ENCODE measurements around the gene KRTAP10-12. TPM values are rescaled to one million over a fixed set of nuclear protein-coding genes. Genes with fewer than 3 reads are reported as not detected.

Gene KRTAP10-12
- total and polyA plus RNA-seq, 10 donors: not detected

DNA sequence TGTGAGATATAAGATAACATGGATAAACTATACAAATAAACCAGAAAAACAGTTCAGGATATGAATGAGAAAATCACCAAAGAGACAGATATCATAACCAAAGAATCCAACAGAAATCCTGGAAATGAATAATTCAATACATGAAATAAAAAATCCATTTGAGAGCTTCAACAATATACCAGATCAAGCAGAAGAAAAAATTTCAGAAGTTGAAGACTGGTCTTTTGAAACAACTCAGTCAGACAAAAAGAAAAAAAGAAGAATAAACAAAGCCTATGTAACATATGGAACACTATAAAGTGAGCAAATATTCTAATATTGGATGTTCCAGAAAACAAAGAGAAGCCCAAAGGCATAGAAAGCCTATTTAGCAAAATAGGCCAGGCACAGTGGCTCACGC, 25.1 kb upstream of the KRTAP10-12 start:
- H3K9me3 ChIP-seq: peaks cover 3 to 56% (median 41%) of the 10 kb centered on the region in 8 donors
- H3K4me1 ChIP-seq: no peaks in the 10 kb centered on the region
- no peak for TF ChIP-seq POLR2AphosphoS5 (IDR thresholded peaks at IDR 0.05)
- TF ChIP-seq, protein P1, sequence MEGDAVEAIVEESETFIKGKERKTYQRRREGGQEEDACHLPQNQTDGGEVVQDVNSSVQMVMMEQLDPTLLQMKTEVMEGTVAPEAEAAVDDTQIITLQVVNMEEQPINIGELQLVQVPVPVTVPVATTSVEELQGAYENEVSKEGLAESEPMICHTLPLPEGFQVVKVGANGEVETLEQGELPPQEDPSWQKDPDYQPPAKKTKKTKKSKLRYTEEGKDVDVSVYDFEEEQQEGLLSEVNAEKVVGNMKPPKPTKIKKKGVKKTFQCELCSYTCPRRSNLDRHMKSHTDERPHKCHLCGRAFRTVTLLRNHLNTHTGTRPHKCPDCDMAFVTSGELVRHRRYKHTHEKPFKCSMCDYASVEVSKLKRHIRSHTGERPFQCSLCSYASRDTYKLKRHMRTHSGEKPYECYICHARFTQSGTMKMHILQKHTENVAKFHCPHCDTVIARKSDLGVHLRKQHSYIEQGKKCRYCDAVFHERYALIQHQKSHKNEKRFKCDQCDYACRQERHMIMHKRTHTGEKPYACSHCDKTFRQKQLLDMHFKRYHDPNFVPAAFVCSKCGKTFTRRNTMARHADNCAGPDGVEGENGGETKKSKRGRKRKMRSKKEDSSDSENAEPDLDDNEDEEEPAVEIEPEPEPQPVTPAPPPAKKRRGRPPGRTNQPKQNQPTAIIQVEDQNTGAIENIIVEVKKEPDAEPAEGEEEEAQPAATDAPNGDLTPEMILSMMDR (IDR thresholded peaks at IDR 0.05 in 8 of 11, conservative IDR thresholded peaks at IDR 0.05 in 3 of 11): no peak
- TF ChIP-seq POLR2A (IDR thresholded peaks at IDR 0.05): no peak
- no peak for DNase-seq
- no peak overlapping the region for H3K4me3 ChIP-seq
- H3K27ac ChIP-seq: no peak overlapping the region
- H3K36me3 ChIP-seq: no peaks in the 10 kb centered on the region
- peaks cover 0 to 6% (median 0%) of the 10 kb centered on the region in 7 donors for H3K27me3 ChIP-seq (replicated peaks in 1 of 7)
- WGBS, 5 donors: 79 to 100% (median 91%) methylated on average over 1 of the region's 1 CpG
- intact Hi-C loops (cut with DNase I; ENCODE audit: low total_unique reads): no loop called here

DNA sequence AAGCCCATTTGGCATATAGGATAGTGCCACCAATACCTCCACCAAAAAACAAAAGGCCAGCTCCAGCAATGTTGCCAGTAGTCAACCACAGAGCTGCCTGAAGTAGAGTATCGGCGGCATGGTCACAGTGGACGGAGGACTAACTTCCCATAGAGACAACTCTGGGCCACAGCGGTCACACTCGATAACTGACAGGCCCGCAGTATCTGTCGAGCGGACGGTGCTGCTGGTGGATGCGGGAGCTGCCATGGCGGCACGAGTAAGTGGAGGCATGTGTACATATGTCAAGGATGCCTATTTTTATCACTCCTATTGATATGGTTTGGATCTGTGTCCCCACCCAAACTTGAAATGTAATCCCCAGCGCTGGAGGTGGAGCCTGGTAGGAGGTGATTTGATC, 19.1 kb upstream of the KRTAP10-12 start:
- 91 to 98% (median 93%) methylated on average over 9 to 13 of the region's 13 CpGs for WGBS, 5 donors
- no peak for DNase-seq
- intact Hi-C loops (cut with DNase I; ENCODE audit: low total_unique reads): no loop called here

DNA sequence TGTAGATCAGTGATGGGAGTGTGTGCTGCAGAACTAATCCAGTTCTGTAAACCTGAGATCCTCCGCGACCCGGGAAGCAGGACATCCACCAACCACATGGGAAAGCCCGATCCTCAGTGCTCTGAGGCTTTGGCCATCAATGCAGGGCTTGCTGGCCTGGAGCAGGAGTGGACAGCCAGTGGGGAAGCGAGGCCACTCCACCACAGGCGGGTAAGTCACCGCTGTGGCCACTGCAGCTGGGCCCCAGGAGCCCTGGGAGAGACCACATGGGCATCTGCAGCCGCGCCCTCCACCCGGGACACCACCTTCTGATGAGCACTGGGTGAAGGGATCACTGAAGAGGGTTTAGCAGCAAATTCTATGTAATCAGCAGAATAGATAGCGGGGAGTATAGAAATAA, 15.8 kb upstream of the KRTAP10-12 start:
- peaks cover 0 to 6% (median 0%) of the 10 kb centered on the region in 7 donors for H3K27me3 ChIP-seq (replicated peaks in 1 of 7)
- WGBS, 5 donors: 66 to 84% (median 74%) methylated on average over 11 of the region's 11 CpGs
- H3K9me3 ChIP-seq: no peaks in the 10 kb centered on the region
- no peak overlapping the region for H3K4me3 ChIP-seq
- H3K27ac ChIP-seq: no peak overlapping the region
- no peak for DNase-seq
- H3K36me3 ChIP-seq: no peaks in the 10 kb centered on the region
- no peaks in the 10 kb centered on the region for H3K4me1 ChIP-seq
- intact Hi-C loops (cut with DNase I; ENCODE audit: low total_unique reads): no loop called here
- TF ChIP-seq POLR2AphosphoS5 (IDR thresholded peaks at IDR 0.05) (no peak), POLR2A (IDR thresholded peaks at IDR 0.05) (no peak)

More for the DNA sequence above, 19.1 kb upstream of the KRTAP10-12 start:
- peaks cover 0 to 5% (median 0%) of the 10 kb centered on the region in 7 donors for H3K27me3 ChIP-seq (replicated peaks in 1 of 7)
- no peak overlapping the region for H3K4me3 ChIP-seq
- TF ChIP-seq POLR2AphosphoS5 (IDR thresholded peaks at IDR 0.05) (no peak), POLR2A (IDR thresholded peaks at IDR 0.05) (no peak)
- TF ChIP-seq, protein P1 (IDR thresholded peaks at IDR 0.05 in 8 of 11, conservative IDR thresholded peaks at IDR 0.05 in 3 of 11): no peak
- peaks cover 0 to 15% (median 12%) of the 10 kb centered on the region in 8 donors for H3K9me3 ChIP-seq
- no peak overlapping the region for H3K27ac ChIP-seq
- no peaks in the 10 kb centered on the region for H3K36me3 ChIP-seq
- H3K4me1 ChIP-seq: no peaks in the 10 kb centered on the region

DNA sequence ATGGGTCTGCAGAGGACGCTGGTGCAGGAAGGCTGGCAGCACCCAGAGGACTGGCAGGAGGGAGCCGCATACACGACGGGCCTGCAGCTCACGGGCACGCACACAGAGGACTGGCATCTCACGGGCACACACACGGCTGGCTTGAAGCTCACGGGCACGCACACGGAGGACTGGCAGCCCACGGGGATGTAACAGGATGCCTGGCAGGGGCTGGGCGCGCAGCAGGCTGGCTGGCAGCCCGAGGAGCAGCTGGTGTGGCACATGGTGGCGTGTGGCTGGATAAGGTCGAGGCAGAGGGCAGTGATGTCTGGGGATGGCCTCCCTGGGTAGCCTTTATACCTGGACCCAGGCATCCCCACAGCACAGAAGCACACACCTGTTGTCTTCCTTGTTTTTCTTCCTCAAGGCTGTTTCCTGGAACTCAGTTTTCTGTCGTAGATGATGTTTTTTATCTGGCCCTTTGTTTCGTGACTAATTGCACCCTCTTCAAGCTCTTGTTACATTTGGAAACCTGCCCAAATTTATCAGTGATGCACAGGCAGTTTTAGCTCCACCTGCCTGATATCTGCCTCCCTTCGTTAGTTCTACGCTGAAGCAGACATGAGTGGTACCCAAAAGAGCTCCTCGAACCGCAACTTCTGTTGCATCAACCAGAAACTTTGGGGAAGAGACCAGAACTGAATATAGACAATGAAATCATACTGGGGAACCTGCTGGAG, 15.0 kb upstream of the KRTAP10-12 start, which contains the start of gene KRTAP12-1:
Gene KRTAP12-1 (minus strand): TSS at position 303 of the 719 bp plus-strand sequence. CDS start 40 bp downstream, at position 263.
- peaks cover 0 to 14% (median 0%) of the 10 kb centered on the region in 7 donors for H3K27me3 ChIP-seq (replicated peaks in 1 of 7)
- H3K9me3 ChIP-seq: no peaks in the 10 kb centered on the region
- no peak within 1 kb of the TSS for H3K27ac ChIP-seq
- no peak within 1 kb of the TSS for H3K4me3 ChIP-seq
- H3K4me1 ChIP-seq: no peaks in the 10 kb centered on the region
- no peaks in the 10 kb centered on the region for H3K36me3 ChIP-seq
- TF ChIP-seq POLR2A (IDR thresholded peaks at IDR 0.05) (no peak), POLR2AphosphoS5 (IDR thresholded peaks at IDR 0.05) (no peak)
- TF ChIP-seq, protein P1 (IDR thresholded peaks at IDR 0.05 in 8 of 11, conservative IDR thresholded peaks at IDR 0.05 in 3 of 11): no peak
- no peak for DNase-seq
- WGBS, 5 donors: 71 to 82% (median 78%) methylated on average over 18 to 23 of the region's 23 CpGs
- intact Hi-C loops (cut with DNase I; ENCODE audit: low total_unique reads): no loop called here

All from spleen (tissue), 11 donors.